Activated CD8-positive, alpha-beta memory T cell treated with anti-CD3 and anti-CD28 coated beads for 48 hours (primary cell): ENCODE data around the gene STMN3.

ENCODE experiments used
- DNase-seq, 3 experiments: peaks; one replicate each; pipeline ENCODE4 v3.0.0-alpha.2; 2020; ENCODE audit warnings: low read depth in 2 of 3, low spot score in 2 of 3

STMN3 gene

DNA sequence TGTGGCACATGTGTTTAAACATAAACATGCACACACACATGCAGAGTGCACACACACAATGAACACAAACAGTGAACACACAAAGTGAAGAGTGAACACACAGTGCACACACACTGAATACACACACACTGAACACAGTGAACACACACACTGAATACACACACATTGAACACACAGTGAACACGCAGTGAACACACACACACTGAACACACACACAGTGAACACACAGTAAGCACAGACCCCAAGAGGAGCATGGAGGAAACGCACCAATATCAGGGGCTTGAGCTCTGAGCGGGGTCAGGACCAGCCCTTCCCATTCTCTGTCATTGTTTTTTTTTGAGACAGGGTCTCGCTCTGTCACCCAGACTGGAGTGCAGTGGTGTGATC is 62.1 kb downstream of the STMN3 start:
- DNase-seq = no peak

DNA sequence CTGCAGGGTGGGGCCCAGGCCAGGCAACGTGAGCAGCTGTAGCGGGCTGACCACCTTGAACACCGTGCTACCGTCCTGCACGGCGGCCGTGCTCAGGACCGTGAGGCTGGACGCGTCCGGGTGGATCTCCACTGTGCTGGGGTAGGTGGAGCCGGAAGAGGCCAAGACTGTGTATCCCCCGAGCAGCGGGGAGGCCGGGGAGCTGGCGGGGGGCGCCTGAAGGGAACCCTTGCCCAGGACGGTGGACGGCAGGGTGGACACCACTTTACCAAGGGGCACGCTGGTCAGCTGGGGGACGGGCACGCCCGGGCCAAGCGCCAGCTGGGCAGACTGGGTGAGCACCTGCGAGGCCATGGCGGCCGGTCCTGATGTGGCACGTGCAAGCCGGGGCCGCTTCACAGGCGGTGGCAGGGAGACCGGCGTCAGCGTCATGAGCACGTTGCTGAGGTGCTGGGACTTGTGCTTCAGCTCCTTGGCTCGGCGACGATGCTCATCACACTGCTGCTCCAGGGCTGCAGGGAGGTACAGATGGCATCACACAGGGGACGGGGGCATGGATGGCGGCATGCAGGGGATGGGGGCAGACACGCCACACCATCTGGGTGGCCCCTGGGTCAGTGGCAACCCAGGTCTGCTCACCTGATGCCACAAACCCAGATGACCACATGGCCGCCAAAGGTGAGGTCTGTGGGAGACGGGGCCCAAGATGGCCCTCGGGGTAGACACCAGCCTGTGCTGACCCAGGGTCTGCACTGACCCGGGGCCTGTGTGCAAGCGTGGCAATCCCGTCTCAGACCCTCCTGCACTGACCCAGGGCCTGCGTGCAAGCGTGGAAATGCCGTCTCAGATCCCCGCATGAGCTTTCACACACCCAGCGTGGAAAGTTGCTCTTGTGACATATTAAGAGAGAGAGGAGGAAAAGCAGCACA is 62.7 kb downstream of the STMN3 start:
- no peak for DNase-seq
